Measurements from ENCODE around the gene VOPP1.

DNA sequence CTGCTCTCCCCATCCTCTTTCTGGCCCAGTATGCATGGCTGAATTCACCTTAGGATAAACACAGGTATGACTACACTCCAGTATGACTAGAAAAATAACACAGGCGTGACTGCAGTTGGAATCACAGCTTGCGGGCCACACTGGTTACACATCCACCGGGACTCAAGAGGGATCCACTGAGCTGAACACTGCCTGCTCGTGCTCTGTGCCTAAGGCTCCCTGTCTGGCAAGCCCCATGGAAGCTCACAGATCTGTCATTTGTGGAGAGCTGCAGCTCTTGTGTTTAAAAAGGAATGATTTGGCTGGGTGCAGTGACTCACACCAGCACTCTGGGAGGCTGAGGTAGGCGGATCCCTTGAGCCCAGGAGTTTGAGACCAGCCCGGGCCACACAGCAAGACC lies 26.8 kb downstream of the VOPP1 start:
- TF ChIP-seq, protein P1, sequence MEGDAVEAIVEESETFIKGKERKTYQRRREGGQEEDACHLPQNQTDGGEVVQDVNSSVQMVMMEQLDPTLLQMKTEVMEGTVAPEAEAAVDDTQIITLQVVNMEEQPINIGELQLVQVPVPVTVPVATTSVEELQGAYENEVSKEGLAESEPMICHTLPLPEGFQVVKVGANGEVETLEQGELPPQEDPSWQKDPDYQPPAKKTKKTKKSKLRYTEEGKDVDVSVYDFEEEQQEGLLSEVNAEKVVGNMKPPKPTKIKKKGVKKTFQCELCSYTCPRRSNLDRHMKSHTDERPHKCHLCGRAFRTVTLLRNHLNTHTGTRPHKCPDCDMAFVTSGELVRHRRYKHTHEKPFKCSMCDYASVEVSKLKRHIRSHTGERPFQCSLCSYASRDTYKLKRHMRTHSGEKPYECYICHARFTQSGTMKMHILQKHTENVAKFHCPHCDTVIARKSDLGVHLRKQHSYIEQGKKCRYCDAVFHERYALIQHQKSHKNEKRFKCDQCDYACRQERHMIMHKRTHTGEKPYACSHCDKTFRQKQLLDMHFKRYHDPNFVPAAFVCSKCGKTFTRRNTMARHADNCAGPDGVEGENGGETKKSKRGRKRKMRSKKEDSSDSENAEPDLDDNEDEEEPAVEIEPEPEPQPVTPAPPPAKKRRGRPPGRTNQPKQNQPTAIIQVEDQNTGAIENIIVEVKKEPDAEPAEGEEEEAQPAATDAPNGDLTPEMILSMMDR (IDR thresholded peaks at IDR 0.05; ENCODE audit: extremely low read depth in 1 of 2, insufficient read depth in 1 of 2, low read depth in 1 of 2, low read length in 2 of 2), result no peak
- no peak for TF ChIP-seq GATA2 (IDR thresholded peaks at IDR 0.05; ENCODE audit: insufficient read depth, insufficient read length, low read depth, low read length)
